GM12874 (cell line): ENCODE measurements around the gene LBP.

ENCODE experiments used
- TF ChIP-seq, protein P1 (sequence below): IDR thresholded peaks from 2 replicates; pipeline ENCODE4 v1.5.1; 2011; ENCODE audit warnings: low read depth, mild to moderate bottlenecking, control low read depth, low read length, moderate library complexity; ENCODE audit not compliant: insufficient read depth

The LBP gene

GRCh38 chr20:38303908-38304379, 42.3 kb upstream of the LBP start, which contains the start of gene BPI:
TSS of gene BPI (plus strand) at chr20:38304156. CDS start at chr20:38304224, 68 bp downstream.
- TF ChIP-seq, protein P1, sequence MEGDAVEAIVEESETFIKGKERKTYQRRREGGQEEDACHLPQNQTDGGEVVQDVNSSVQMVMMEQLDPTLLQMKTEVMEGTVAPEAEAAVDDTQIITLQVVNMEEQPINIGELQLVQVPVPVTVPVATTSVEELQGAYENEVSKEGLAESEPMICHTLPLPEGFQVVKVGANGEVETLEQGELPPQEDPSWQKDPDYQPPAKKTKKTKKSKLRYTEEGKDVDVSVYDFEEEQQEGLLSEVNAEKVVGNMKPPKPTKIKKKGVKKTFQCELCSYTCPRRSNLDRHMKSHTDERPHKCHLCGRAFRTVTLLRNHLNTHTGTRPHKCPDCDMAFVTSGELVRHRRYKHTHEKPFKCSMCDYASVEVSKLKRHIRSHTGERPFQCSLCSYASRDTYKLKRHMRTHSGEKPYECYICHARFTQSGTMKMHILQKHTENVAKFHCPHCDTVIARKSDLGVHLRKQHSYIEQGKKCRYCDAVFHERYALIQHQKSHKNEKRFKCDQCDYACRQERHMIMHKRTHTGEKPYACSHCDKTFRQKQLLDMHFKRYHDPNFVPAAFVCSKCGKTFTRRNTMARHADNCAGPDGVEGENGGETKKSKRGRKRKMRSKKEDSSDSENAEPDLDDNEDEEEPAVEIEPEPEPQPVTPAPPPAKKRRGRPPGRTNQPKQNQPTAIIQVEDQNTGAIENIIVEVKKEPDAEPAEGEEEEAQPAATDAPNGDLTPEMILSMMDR: no peak

- TF ChIP-seq, protein P1: peak; percentile 49
Measured at GRCh38 chr20:38304845-38305447, 41.3 kb upstream of the LBP start.

GRCh38 chr20:38305541-38305940, 40.7 kb upstream of the LBP start:
- TF ChIP-seq, protein P1: no peak

GRCh38 chr20:38306379-38306778, 39.9 kb upstream of the LBP start:
- TF ChIP-seq, protein P1: no peak

DNA sequence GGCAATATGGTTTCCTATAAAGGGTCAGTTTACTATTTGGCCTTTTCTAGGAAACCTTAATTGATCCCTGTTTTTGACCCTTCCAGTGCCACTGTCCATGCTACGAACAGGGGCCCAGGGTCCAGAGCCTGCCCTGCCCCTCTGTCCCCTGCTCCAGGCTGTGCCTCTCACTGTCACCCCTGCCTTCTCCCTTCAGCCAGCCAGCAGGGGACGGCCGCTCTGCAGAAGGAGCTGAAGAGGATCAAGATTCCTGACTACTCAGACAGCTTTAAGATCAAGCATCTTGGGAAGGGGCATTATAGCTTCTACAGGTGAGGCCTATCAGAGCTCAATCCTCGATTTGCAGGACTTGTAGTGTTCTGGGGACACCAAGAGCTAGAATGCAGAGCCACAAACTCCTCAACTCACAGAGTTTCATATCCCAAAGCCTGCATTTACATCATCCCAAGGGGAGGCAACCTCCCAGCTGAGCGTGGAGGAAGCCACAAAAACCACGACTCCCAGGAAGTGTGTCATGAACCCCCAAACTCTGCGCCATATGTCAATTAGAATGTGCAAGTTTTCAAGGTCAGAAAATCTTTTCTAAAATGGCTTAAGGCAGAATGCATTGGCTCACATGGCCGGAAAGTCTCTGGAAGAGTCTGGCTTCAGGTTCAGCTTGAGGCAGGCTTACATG, 38.8 kb upstream of the LBP start:
- TF ChIP-seq, protein P1: no peak

GRCh38 chr20:38308047-38308438, 38.2 kb upstream of the LBP start:
- TF ChIP-seq, protein P1: no peak

- TF ChIP-seq, protein P1: no peak
Measured at GRCh38 chr20:38308447-38308846, 37.8 kb upstream of the LBP start.
